ENCODE results near the gene KIF5C. TPM values are rescaled to one million over a fixed set of nuclear protein-coding genes. Genes with fewer than 3 reads are reported as not detected.

KIF5C gene
- total RNA-seq, result 0.24 TPM in 1 of 2 replicates, not detected in the other

DNA sequence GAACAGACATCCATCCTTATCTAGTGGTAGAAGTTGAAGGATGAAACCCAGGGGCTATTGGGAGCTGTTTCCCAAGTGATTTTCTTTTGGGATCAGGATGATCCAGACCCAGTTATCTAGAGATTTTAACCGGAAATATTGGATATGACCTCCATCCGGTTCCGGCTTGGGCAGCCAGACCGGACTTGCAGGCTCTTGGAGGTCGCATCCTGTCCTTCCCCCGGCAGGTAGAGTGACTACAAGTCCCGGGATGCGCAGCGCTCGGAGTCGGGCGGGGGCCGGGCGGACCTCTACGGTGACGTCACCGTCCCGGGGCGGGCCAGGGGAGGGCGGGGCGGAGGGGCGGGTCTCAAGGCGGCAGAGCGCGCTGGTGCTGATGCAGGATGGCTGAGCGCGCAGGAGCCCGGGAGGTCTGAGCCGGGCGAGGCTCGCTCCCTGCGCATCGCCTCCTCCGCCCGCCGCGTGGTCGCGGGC, at the start of gene KIF5C:
TSS of gene KIF5C (plus strand) at position 360 of the 474 bp plus-strand sequence. CDS start 391 bp downstream, outside the sequence.

DNA sequence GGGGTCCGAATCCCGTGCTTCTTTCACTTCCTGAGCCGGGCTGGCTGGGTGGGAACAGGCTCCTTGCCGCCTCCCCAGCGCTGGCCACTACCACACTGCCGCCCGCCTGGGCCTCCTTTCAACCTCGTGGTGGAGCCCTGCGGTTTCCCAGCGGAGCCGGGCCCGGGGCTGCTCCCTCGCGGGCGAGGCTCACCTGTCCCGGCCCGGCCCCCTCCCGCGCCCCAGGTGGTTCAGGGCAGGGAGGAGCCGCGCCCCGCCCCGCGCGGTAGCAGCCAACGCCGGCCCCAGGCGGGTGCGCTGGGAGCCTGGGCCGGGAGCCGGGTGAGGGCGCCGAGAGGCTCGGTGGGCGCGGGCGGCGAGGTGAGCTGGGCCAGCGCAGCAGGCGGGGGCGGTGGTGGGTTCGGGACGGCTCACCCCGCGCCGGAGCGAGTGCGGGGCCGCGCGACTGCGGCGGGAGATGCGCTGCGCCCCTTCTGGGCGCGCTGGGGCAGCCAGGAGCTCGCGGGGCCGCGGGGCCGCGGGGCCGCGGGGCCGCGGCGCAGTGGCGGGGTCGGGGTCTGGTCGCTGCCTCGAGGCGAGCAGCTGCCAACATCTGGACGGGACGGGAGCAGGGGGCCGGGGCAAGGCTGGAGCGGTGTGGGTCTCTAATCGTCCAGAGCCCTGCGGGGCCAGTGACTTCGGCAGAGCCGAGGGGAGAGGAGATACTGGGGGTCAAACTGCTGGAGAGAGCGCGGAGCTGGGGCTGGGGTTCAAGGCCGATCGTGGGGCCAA, 163.6 kb downstream of the KIF5C start, which contains the start of gene LYPD6B:
TSS of gene LYPD6B (plus strand) at position 258 of the 771 bp plus-strand sequence. CDS start 92,250 bp downstream, outside the sequence.

Other genes with a start within 250 kb of the KIF5C start
- 9.2 and 10.2 TPM in 2 replicates for gene EPC2, start 230.5 kb upstream of the KIF5C start, total RNA-seq
- gene LYPD6B, start 163.5 kb downstream of the KIF5C start, total RNA-seq, result 4.6 and 5.5 TPM in 2 replicates

Data from tracheal epithelial cell (primary cell).